ENCODE data around the gene ENPP5.

- no peak for TF ChIP-seq CTCF (IDR thresholded peaks at IDR 0.05)
- TF ChIP-seq REST (IDR thresholded peaks at IDR 0.05; ENCODE audit: insufficient read depth in 1 of 2, low read depth in 2 of 2, low read length in 1 of 2) = no peak
Observed at GRCh38 chr6:46170357-46171289, at the start of gene ENPP5.
